ENCODE data around the gene C10orf105.

C10orf105 gene

DNA sequence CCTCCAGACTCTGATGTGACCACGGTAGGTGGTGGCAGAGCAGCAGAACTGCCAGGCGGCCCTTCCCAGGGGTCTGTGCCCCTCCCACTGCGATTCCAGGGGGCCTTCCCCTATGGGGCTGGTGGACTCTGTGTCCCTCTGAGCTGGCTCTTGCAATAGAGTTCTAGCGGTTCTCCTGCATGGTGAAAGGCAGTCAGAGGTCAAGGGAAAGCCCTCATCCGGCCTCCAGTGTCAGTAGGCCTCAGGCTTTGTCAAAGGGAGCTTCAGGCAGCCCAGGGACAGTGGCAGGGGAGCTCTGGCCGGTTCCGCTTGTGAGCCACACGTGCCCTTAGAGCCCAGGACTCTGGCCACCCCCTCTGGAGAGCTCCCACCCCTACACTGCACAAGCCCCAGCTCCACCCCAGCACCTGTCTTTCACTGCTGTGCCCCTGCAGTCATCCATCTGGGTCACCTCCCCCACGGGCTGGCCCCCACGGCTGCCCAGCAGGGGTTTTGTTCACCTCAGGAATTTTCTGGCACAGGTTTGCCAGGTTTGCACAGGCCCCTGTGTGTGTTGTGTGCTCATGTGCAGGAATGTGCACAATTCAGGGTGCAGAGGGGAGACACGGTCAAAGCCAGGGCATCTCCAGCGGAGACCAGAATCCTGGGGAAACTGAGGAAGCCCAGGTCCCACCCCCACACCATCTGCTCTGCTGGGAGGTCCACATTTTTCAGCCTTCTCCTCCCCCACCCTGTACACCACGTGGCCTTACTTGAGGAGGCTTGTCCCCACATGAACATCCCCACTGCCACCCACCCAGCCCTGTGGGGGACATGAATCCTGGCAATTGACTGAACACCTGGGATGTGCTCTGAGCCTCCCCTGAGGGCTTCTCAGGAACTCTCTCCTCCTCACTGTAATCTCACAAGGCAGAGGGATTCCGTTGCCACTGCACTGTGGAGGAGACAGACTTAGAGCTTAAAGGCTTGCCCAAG lies 23.8 kb downstream of the C10orf105 start:
- no peak for DNase-seq

DNA sequence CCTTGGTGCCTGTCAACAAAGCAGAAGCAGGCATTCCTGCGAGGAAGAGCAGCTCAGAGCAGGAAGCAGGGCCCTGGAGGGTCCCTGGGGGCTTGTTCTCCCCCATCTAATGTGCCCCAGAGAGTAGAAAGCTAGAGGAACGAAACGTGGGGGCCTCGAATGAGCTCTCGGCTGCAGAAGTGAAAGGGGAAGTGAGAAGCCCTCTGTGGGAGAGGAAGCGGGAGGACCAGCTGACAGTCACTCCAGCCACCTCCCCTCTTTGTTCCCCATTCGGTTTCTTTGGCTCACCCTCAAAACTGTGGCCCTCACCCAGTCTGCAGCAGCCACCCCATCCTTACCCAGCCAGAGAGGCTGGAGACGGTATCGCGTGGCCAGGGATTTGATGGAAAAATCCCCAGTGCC lies 25.0 kb downstream of the C10orf105 start:
- DNase-seq = no peak

- DNase-seq = no peak
Observed at GRCh38 chr10:71694039-71694501, 25.5 kb downstream of the C10orf105 start.

DNA sequence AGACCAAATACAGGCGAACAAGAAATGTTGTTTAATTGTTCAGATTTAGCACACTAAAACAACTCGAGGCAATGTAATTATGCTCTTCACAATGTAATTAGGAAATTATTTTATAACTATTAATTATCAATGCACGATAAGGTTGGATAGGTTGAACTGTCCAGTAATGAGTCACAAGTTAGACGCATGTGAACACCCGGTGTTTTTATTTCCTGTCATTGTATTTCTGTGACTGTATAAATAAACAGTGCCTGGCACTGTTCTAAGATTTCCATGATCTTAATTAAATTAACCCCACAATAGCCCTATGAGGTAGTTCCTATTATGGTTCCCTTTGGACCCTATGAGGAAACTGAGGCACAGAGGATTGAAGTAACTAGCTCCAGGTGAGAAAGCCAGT lies 26.2 kb downstream of the C10orf105 start:
- no peak for DNase-seq

- no peak for DNase-seq
Observed at GRCh38 chr10:71692598-71693306, 26.8 kb downstream of the C10orf105 start.

DNA sequence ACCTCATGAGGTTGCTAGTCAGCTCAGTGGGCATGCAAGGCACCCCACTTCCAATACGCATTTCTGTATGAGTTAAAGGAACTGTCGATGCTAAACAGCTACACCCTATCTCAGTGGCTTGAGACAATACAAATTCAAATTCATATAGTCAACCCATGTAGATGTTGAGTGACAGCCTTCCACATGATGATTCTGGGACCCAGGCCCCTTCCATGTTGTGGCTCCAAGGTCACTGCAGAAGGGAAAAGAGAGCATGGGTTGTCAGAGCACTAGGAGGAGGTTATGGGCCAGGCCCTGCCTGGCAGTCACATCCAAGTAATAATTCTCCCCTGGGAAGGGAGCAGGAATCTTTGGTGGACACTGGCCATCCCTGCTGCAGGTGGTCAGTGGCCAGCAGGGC lies 28.2 kb downstream of the C10orf105 start:
- no peak for DNase-seq

DNA sequence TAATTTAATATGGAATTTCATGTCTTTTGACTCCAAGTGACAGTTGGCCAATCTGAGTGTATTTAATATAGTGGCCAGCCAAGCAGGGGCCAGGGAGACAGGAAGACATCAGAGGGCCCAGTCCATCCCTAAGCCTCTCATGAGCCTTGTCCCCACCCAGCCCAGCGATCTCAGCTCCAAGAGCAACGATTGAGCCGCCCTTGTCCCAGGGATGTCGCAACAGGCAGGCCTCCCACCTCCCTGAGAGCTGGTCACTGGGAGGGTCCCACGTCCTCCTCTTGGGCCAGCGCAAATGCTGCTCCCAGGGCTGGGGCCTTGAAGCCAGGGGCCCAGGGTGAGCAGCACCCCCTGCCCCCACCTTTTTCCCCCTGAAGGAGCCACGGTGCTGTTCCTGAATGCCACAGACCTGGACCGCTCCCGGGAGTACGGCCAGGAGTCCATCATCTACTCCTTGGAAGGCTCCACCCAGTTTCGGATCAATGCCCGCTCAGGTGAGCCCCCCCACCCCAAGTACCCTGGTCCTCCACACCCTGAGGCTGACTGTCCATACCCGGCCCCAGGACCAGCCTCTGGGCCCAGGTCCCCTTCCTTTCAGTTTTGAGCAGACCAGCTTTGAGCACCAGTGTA lies 29.4 kb downstream of the C10orf105 start:
- DNase-seq = no peak

GRCh38 chr10:71688256-71688655 lies 31.3 kb downstream of the C10orf105 start:
- DNase-seq = no peak

- DNase-seq = no peak
Observed at GRCh38 chr10:71687480-71687879, 32.1 kb downstream of the C10orf105 start.

GRCh38 chr10:71687077-71687476 lies 32.5 kb downstream of the C10orf105 start:
- DNase-seq = no peak

GRCh38 chr10:71685554-71686232 lies 33.9 kb downstream of the C10orf105 start:
- no peak for DNase-seq

DNA sequence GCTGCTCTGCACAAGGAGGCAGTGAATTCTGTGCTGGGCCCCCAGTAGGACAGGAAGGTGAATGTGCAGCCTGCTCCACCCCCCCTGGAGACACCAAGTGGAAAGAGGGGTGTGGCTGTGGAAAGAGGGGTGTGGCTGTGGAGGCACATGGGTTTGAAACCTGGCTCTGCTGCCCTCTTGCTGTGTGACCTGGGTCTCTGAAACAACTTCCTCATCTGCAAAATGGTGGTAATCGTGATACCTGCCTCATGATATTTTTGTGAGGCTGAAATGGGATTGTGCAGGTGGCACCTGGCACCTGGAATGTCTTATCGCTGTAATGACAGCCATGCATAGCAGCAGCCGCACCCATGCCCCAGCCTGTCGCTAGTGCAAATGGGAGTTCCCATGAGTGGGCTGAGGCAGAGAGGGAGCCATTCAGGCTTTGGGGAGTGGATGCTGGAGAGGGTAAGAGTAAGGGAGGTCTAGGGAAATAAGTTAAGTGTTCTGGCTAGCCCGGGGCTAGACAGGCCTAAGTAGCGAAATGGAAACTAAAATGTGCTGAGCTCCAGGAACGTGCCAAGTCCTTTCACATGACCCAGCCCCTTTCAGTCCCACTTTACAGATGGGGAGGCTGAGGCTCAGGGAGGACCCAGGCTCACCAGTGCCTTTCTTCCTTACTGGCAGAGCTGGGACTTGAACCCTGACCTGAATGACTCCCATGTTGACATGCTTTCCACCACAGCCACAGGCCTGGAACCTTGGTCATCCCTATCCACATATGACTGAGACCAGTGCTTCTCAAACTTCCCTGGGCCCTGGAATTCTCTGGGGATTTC lies 35.0 kb downstream of the C10orf105 start:
- no peak for DNase-seq

DNA sequence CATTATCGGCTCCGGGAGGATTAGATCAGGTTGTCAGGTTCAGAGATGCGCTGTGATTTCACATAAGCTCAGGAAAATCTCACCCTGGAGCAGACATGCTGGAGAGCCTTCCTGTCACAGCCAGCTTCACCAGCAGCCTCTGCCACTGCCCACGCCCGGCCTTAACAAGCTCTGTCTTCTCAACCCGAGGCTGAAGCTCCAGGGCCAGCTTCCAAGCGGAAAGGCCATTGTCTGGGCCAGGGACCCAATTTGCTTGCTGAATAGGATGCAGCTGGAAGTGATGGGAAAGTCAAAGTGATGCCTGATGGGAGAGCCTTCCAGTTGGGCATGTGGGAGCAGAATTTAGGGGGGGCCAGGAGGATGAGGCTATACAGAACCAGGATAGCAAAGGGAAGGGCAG lies 36.3 kb downstream of the C10orf105 start:
- no peak for DNase-seq

GRCh38 chr10:71681977-71682376 lies 37.6 kb downstream of the C10orf105 start:
- DNase-seq = no peak

DNA sequence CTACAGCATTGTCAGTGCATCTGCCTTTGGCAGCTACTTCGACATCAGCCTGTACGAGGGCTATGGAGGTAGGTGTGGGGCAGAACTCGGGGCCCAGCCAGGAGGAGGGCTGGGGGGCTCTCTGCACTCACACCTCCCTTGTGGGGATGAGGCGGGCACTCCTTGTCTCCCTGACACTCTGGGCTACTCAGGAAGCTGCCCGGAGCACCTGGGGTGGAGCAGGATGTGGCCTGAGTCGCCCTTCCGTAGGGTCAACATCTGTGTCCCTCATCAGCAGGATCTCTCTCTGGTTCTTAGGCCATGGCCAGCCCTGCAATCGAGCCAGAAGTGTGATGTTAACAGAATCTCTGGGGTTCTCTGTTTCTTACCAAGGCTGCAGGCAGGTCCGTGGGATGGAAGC lies 40.2 kb downstream of the C10orf105 start:
- no peak for DNase-seq

- no peak for DNase-seq
Observed at GRCh38 chr10:71678057-71678805, 41.3 kb downstream of the C10orf105 start.

- DNase-seq = no peak
Observed at GRCh38 chr10:71677261-71677660, 42.3 kb downstream of the C10orf105 start.

DNA sequence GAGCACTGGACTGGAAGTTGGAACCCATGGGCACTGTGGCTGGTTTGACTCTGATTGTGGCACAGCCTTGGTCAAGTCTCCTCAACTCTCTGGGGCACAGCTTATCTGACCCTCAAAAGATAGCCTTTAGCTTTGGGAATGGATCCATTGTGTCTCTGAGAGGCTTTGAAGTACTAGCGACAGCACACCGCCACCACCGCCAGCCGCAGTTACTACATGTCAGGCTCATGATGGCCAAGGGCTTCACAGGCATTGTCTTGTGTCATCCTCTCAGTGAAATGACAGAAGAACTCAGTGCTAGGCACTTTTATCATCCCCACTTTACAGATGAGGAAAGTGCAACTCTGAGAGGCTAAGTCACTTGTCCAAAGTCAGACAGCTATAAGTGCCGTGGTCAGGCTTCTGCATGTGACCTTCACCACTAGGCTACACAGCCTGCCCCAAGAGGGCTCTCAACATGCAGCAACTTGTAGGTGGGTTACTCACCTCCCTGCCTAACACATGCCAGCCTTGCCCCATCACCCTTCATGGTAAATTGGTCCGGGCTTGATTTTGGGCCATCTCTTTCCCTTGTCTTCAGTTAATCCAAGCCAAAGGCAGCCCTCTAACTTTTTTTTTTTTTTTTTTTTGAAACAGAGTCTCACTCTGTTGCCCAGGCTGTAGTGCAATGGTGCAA lies 44.1 kb downstream of the C10orf105 start:
- no peak for DNase-seq

DNA sequence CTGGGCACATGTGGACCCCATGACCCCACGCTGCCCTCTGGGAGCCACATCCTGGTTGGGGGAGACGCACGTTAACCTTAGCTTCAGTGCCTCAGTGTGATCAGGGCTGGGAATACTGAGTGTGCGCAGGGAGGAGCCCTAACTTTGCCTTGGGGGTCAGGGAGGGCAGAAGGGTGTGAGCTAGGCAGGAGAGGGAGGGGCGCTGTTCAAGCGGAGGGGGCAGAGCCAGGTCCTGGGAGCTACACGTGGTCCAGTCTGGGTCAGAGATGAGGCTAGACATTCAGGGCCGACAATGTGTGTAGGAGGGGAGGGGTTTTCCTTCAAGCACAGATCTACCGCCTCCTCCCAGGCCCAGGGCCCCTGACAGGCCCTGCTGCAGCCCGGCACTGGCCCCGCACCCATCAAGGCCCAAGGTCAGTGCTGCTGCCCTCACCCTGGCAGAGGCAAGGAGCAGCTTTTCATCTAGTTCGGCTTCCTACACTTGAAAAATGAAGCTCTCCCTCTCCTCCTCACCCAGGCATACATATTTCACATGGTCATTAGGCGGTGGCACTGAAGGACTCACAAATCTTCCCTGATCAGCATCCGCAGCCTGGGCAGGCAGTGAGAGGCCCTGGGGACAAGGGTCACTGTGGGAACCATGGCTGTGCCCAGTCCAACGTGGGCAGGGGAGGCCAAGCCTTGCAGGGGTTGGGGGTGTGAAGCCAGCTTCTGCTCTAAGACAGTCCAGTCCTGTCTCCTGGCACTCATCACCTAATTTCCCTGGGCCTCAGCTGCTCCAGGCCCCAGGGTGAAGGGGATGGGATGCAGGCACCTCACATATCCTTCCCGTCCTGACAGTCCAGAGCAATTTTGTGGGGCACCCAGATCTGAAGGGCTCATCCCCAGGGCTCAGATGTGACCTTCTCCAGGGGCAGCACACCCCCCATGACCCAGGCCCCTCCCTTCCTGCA lies 47.3 kb downstream of the C10orf105 start:
- no peak for DNase-seq

GRCh38 chr10:71667387-71667752 lies 52.2 kb downstream of the C10orf105 start:
- DNase-seq = no peak

All from NCI-H187 treated with DMSO at 0.1 percent for 48 hours (cell line).